ENCODE measurements around the gene CEBPE.
A peak's percentile ranks its signal among the peaks of the same experiment; 100 is the strongest.

Gene CEBPE

GRCh38 chr14:23141706-23142444 lies 22.8 kb upstream of the CEBPE start:
- H3K4me3 ChIP-seq (ENCODE audit: severe bottlenecking): no peak overlapping the region
- peaks cover 25% of the 10 kb centered on the region for H3K4me1 ChIP-seq (ENCODE audit: insufficient read depth, poor library complexity, severe bottlenecking)
- no peaks in the 10 kb centered on the region for H3K36me3 ChIP-seq (ENCODE audit: low read depth)
- DNase-seq (ENCODE audit: low spot score) (no peak), ATAC-seq (ENCODE audit: low read depth) (0 out of 3 replicates have a peak, but pooled peaks have one; percentile 11)
- no peaks in the 10 kb centered on the region for H3K27me3 ChIP-seq (ENCODE audit: insufficient read depth, poor library complexity, severe bottlenecking)
- H3K27ac ChIP-seq (ENCODE audit: poor library complexity, severe bottlenecking): no peak overlapping the region
- no peaks in the 10 kb centered on the region for H3K9me3 ChIP-seq (ENCODE audit: severe bottlenecking)
- no peak for TF ChIP-seq CTCF (IDR thresholded peaks at IDR 0.05; ENCODE audit: poor library complexity, severe bottlenecking)

DNA sequence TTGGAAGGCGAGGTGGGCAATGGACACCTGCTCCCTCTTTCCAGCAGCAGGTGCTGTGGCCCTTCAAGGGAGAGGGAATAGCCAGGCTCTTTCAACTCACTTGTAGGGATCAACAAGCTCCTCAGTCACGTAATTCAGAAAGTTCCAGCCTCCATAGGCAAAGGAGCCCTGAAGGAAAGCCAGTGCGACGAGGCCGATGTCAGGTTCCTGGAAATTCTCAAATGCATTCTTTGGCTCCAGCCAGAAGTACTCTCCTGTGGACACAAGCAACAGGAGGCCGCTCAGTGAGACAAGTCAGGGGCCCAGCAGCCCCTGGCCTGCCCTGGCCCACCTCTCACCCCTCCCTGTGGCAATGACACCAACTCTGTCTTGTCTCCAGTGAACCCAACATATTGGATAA lies 21.3 kb upstream of the CEBPE start:
- no peaks in the 10 kb centered on the region for H3K36me3 ChIP-seq (ENCODE audit: low read depth)
- no peak overlapping the region for H3K4me3 ChIP-seq (ENCODE audit: severe bottlenecking)
- no peak overlapping the region for H3K27ac ChIP-seq (ENCODE audit: poor library complexity, severe bottlenecking)
- no peaks in the 10 kb centered on the region for H3K27me3 ChIP-seq (ENCODE audit: insufficient read depth, poor library complexity, severe bottlenecking)
- H3K9me3 ChIP-seq (ENCODE audit: severe bottlenecking): no peaks in the 10 kb centered on the region
- ATAC-seq (ENCODE audit: low read depth) (no peak), DNase-seq (ENCODE audit: low spot score) (no peak)
- peaks cover 20% of the 10 kb centered on the region for H3K4me1 ChIP-seq (ENCODE audit: insufficient read depth, poor library complexity, severe bottlenecking)
- TF ChIP-seq CTCF (IDR thresholded peaks at IDR 0.05; ENCODE audit: poor library complexity, severe bottlenecking): no peak

GRCh38 chr14:23139874-23140273 lies 20.8 kb upstream of the CEBPE start:
- ATAC-seq (ENCODE audit: low read depth) (no peak), DNase-seq (ENCODE audit: low spot score) (no peak)
- H3K36me3 ChIP-seq (ENCODE audit: low read depth): no peaks in the 10 kb centered on the region
- no peaks in the 10 kb centered on the region for H3K27me3 ChIP-seq (ENCODE audit: insufficient read depth, poor library complexity, severe bottlenecking)
- no peak overlapping the region for H3K27ac ChIP-seq (ENCODE audit: poor library complexity, severe bottlenecking)
- no peaks in the 10 kb centered on the region for H3K9me3 ChIP-seq (ENCODE audit: severe bottlenecking)
- TF ChIP-seq CTCF (IDR thresholded peaks at IDR 0.05; ENCODE audit: poor library complexity, severe bottlenecking): no peak
- H3K4me3 ChIP-seq (ENCODE audit: severe bottlenecking): no peak overlapping the region
- H3K4me1 ChIP-seq (ENCODE audit: insufficient read depth, poor library complexity, severe bottlenecking): peaks cover 20% of the 10 kb centered on the region

DNA sequence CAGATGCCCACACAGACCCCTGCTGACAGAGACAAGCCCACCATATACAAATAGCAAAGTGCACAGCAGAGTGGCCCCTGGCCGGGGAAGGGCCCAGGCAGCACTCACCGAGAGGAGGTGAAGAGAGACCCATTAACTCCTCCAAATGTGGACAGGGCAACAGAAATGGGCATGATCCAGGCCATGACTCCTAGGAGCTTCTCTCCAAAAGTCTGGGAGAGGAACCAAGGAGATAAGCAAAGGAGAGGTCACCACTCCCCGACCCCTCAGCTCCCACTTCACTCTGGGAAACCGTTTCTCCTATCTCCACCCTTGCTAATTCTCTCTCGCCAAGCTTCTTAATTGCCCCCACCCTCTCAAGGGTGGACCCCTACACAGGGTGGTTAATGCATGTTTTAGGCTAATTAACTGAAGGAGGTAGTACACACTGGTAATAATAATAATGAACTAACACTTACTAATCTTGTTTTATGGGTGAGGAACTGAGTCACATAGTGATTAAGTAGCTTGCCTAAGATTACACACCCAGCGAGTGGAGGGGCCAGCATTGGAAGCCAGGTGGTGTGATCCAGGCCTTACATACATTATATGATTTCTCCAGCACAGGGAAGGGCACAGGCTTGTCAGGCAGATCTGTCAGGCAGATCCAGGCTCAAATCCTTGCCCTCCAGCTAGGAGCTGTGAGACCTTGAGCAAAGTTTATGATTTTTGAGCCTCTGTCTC lies 18.9 kb upstream of the CEBPE start:
- peaks cover 20% of the 10 kb centered on the region for H3K4me1 ChIP-seq (ENCODE audit: insufficient read depth, poor library complexity, severe bottlenecking)
- no peaks in the 10 kb centered on the region for H3K9me3 ChIP-seq (ENCODE audit: severe bottlenecking)
- TF ChIP-seq CTCF (IDR thresholded peaks at IDR 0.05; ENCODE audit: poor library complexity, severe bottlenecking): no peak
- H3K27me3 ChIP-seq (ENCODE audit: insufficient read depth, poor library complexity, severe bottlenecking): no peaks in the 10 kb centered on the region
- H3K36me3 ChIP-seq (ENCODE audit: low read depth): no peaks in the 10 kb centered on the region
- ATAC-seq (ENCODE audit: low read depth) (peak; percentile 75), DNase-seq (ENCODE audit: low spot score) (no peak)
- peak overlapping the region; percentile 69 for H3K27ac ChIP-seq (ENCODE audit: poor library complexity, severe bottlenecking)
- no peak overlapping the region for H3K4me3 ChIP-seq (ENCODE audit: severe bottlenecking)
